NCI-H2227 treated with DMSO at 0.1 percent for 48 hours (cell line): Measurements from ENCODE around the gene FLT3LG.

Experiments used
- DNase-seq: peaks from one replicate; lab custom pipeline; 2025; lab: John Stamatoyannopoulos, UW

Gene FLT3LG

GRCh38 chr19:49473868-49474541 lies at the start of gene FLT3LG:
Gene FLT3LG, plus strand, starts transcription at chr19:49474215. Its CDS starts 425 bp downstream, at chr19:49474640.
- DNase-seq: no peak

- no peak for DNase-seq
These were observed 48.8 kb upstream of the FLT3LG start, which contains the start of gene GFY for GRCh38 chr19:49425178-49425577. Gene GFY, plus strand, starts transcription at chr19:49425388. Its CDS starts 1,043 bp downstream, at chr19:49426431.

GRCh38 chr19:49425922-49426592 lies 48.0 kb upstream of the FLT3LG start:
- DNase-seq: no peak

- no peak for DNase-seq
These were observed 46.7 kb upstream of the FLT3LG start for GRCh38 chr19:49427339-49427738.

GRCh38 chr19:49427855-49428546 lies 46.0 kb upstream of the FLT3LG start:
- no peak for DNase-seq

- DNase-seq: no peak
These were observed 45.2 kb upstream of the FLT3LG start for GRCh38 chr19:49428547-49429451.

GRCh38 chr19:49430172-49430677 lies 43.8 kb upstream of the FLT3LG start:
- DNase-seq: no peak

GRCh38 chr19:49430678-49431329 lies 43.2 kb upstream of the FLT3LG start:
- DNase-seq: no peak

- no peak for DNase-seq
These were observed 42.7 kb upstream of the FLT3LG start for GRCh38 chr19:49431330-49431749.

- no peak for DNase-seq
These were observed 41.6 kb upstream of the FLT3LG start for GRCh38 chr19:49432141-49433073.

- no peak for DNase-seq
These were observed 40.6 kb upstream of the FLT3LG start for GRCh38 chr19:49433240-49433901.

- no peak for DNase-seq
These were observed 39.0 kb upstream of the FLT3LG start for GRCh38 chr19:49434907-49435583.

GRCh38 chr19:49435670-49436069 lies 38.3 kb upstream of the FLT3LG start:
- no peak for DNase-seq

GRCh38 chr19:49436381-49437017 lies 37.5 kb upstream of the FLT3LG start:
- DNase-seq: no peak

- no peak for DNase-seq
These were observed 36.8 kb upstream of the FLT3LG start for GRCh38 chr19:49437231-49437630.

GRCh38 chr19:49438261-49438660 lies 35.8 kb upstream of the FLT3LG start:
- DNase-seq: no peak

- no peak for DNase-seq
These were observed 34.2 kb upstream of the FLT3LG start for GRCh38 chr19:49439836-49440235.

- DNase-seq: no peak
These were observed 33.4 kb upstream of the FLT3LG start for GRCh38 chr19:49440439-49441209.
